Activated naive CD4-positive, alpha-beta T cell (primary cell): Measurements from ENCODE around the gene NT5DC3.

Experiments
- DNase-seq, 4 experiments: peaks; one replicate each; lab custom pipeline; 2025; lab: John Stamatoyannopoulos, UW

The NT5DC3 gene

GRCh38 chr12:103833095-103833775 lies 7.8 kb downstream of the NT5DC3 start:
- DNase-seq: no peak

DNA sequence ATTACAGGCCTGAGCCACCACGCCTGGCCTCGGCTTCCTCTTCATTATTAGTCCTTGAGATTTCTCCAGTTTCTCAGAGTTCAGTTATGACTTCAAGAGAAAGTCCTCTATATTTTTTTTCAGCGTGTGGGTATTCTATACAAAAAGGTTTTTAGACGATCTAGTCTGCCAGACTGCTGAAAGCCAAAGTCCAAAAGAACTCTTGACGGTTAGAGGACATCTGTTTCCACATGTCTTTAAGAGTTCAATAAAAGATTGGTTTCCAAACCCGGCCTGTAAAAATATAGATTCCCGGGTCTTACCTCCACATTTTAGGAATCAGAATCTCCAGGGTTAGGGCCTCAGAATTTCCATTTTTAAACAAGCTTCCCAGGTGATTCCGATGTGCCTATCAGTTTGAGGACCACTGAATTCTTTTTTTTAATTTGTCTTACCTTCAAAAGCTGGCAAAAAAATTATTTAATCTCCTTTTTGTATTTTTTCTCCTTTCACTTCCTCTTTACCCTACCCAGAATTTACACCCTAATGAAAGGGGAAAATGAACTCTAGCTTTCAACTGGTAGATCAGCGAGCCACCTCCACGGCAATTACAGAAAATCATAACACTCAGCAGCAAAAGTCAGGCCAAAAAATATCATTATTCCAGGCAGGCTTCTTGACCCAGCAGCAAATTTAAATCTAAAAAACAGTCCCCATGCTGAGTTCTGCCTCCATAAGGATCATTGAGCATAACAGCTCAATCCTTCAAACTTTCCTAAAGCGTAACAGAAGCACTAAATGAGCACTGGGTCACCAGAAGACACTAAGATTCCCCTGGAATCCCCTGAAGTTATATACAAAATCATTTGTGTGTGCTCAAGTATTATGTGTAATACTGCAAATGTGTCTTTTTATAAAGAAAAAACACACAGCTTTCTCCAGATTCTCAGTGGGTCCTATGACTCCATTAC lies 8.7 kb downstream of the NT5DC3 start:
- DNase-seq: no peak

DNA sequence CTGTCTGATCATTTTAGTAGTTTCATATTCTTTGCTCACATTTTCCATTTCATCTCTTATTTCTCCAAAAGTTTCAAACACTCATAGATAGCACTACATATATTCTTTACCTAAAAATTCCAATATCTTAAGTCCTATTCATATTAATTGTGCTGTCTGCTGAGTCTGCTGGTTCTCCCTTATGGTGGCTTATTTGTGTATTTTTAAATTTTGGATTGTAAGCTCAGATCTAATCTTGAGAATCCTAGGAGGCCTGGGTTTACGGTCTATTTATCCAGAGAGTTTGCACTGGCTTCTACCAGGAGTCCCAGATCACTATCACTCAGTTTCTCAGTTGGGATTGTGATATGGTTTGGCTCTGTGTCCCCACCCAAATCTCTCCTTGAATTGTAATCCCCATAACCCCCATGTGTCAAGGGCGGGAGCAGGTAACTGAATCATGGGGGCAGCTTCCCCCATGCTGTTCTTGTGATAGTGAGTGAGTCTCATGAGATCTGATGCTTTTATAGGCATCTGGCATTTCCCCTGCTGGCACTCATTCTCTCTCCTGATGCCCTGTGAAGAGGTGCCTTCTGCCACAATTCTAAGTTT lies 10.2 kb downstream of the NT5DC3 start:
- no peak for DNase-seq

GRCh38 chr12:103830025-103830725 lies 10.9 kb downstream of the NT5DC3 start:
- no peak for DNase-seq

DNA sequence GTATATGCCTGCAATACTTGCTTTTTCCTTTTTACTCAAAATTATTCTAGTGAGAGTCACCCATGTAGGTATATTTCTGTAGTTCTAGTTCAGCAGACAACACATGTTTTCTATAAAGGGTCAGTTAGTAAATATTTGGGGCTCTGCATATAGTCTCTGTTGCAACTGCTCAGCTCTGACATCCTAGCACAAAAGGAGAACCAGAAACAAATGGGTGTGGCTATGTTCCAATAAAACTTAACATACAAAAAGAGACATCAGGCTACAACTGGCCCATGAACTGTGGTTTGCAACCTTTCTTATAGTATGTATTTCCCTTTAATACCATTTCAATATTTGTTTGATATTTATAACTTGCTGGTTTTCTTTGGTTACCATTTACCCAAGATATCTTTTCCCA lies 11.9 kb downstream of the NT5DC3 start:
- DNase-seq: no peak

DNA sequence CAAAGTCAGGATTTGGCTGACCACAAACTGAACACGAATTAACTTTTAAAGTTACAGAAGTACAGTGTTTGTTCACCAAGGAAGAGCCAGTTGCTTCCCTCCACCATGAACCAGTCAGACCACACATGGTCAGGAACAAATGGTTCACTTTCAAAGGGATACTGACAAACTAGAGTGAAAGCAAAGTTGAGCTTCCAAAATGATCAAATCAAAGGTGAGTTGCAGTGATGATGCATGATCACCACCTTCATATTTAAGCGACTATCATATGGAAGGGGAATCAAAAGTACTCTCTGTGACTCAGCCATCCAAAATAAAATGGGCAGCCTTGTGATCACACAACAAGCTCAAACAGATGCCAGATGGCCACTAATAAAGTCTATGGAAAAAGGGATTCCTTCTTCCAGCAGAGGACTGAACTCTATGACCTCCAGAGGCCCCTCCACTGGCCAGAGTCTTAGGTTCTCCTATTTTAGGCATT lies 13.1 kb downstream of the NT5DC3 start:
- DNase-seq: no peak

GRCh38 chr12:103824845-103825244 lies 16.2 kb downstream of the NT5DC3 start:
- no peak for DNase-seq

GRCh38 chr12:103824290-103824689 lies 16.7 kb downstream of the NT5DC3 start:
- DNase-seq: no peak

GRCh38 chr12:103823871-103824270 lies 17.2 kb downstream of the NT5DC3 start:
- no peak for DNase-seq

GRCh38 chr12:103821773-103822172 lies 19.3 kb downstream of the NT5DC3 start:
- DNase-seq: no peak

- no peak for DNase-seq
Measured at GRCh38 chr12:103820881-103821489, 20.0 kb downstream of the NT5DC3 start.

- no peak for DNase-seq
Measured at GRCh38 chr12:103820361-103820760, 20.7 kb downstream of the NT5DC3 start.

- DNase-seq: no peak
Measured at GRCh38 chr12:103819892-103820291, 21.1 kb downstream of the NT5DC3 start.

DNA sequence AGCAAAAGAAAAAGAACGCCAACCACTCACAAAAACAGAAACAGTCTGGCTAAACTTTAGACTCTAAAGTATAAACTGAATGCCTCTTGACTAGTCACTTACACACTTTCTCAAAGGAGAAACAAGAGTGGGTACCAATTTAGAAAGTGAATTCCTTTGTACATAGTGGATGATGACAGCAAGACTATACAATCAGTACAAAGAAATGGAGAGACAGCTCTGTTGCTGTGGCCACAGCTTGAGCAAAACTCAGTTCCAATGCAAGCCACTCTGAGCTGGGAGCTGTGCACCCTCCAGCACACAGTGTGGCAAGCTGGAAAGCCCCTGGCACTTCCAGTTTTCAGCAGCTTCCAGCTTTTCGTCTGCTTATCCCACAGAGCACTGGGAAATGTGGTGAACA lies 21.7 kb downstream of the NT5DC3 start:
- no peak for DNase-seq

DNA sequence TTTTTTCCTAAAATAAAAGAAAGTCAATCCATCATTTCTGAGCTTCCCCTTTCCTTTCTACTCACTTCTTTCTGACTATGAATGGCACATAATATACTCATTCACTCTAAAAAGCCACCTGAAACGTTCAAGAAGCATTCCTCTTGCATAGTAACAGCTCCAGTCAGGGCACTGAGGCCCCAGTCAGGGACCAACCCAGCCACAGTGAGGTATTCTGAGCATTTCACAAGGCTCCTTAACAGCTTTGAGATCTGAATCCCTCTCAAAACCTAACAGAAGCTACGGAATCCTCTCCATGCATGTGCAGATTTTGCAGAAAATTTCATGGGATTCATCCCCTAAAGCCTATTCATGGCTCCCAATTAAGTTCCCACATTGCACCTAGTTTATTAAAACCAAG lies 23.2 kb downstream of the NT5DC3 start:
- DNase-seq: no peak

GRCh38 chr12:103816663-103817062 lies 24.4 kb downstream of the NT5DC3 start:
- no peak for DNase-seq

GRCh38 chr12:103814436-103814835 lies 26.6 kb downstream of the NT5DC3 start:
- DNase-seq: no peak

DNA sequence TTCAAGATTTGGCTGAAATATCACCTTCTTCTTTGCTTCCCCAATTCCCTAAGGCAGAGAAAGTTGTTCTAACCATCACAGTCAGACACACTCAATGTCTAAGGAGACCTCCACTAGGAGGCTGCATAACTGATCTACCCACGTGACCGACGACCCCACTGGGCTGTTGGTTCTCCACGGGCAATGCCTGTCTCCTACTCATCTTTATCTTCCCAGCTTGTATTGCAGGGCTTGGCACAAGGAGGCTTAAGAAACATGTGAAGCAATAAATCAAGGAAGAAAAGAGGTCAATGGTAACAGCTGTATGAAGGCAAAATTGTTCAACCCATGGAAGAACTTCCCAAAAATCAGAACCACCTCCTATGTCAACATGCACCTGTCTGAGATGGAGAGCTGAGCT lies 27.1 kb downstream of the NT5DC3 start:
- no peak for DNase-seq

DNA sequence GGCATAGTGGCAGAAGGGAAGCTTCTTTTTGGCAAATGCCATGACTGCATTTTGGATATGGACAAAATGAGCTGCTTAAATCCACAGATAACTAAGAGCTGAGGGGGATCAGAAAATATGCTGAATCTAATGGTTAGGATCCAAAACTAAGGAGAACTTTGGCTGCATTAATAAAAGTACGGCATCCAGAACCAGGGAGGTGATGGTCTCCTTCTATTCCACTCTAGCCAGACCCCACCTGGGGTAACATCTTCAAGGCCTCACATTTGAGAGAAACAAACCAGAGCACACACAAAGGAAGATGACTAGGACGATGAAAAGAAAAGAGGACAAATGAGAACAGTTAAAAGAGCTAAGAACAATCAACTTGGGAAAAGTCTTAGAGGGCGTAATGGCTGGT lies 27.6 kb downstream of the NT5DC3 start:
- no peak for DNase-seq

- DNase-seq: no peak
Measured at GRCh38 chr12:103812789-103813188, 28.2 kb downstream of the NT5DC3 start.

DNA sequence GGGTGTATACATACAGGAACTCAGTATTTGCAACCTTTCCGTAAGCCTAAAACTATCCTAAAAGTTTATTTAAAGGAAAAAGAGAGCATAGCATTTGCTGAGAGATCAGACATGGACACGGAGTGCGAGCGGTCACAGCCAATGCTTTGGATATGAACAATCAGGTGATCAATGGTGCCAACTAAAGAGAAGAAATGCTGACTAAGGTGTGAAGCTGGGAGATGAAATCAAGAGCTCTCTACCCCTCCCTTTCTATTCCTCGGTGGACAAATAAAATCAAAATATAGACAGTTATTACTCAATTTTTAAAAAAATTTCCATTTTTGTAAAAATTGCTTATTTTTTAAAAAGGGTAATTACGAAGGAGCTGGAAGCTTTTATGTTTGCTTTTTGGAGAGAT lies 29.2 kb downstream of the NT5DC3 start:
- DNase-seq: no peak

DNA sequence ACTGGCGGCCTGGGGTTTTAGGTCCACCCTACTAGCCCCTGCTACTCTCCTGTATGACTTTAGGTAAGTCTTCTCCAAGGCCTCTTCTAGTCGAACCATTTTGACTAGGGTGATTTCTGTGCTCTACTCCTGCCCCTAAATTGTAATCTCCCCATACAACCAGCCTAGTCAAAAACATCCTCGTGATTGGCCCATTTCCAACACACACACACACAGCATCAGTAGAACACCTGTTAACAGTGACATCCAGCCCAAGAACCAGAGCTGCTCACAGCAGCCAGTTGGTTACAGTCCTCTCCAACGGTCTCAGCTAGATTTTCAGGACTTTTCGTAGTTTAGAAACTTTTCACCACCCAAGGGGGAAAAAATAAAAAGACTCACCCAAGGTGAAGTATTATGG lies 30.9 kb downstream of the NT5DC3 start:
- DNase-seq: no peak
